Measurements from ENCODE around the gene GPR85. TPM values are rescaled to one million over a fixed set of nuclear protein-coding genes. Genes with fewer than 3 reads are reported as not detected.

The GPR85 gene
- total and polyA plus RNA-seq, 2 experiments from 2014 or later, result 0.31 to 4.9 TPM

DNA sequence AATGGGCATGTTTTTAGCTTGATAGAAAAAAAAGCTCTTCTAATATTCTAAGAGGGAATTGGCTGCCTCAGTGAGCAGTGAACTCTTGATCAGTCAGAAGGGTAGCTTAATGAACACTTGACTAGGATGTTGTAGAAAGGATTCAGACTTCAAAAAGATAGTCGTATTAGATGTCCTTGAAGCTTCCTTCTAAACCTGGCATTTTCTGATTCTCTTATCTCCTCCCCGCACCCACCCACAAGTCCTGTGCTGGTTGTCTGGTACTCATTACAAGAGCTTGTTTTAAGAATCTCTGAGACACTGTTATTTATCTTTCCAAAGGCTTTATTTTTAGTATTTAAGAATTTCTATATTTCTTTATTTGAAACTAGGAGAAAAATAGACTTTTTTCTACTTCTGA is 39.1 kb upstream of the GPR85 start:
- no peak for DNase-seq (ENCODE audit: low spot score)
- no peaks in the 10 kb centered on the region for H3K9me3 ChIP-seq (ENCODE audit: low read depth)
- TF ChIP-seq, protein P1, sequence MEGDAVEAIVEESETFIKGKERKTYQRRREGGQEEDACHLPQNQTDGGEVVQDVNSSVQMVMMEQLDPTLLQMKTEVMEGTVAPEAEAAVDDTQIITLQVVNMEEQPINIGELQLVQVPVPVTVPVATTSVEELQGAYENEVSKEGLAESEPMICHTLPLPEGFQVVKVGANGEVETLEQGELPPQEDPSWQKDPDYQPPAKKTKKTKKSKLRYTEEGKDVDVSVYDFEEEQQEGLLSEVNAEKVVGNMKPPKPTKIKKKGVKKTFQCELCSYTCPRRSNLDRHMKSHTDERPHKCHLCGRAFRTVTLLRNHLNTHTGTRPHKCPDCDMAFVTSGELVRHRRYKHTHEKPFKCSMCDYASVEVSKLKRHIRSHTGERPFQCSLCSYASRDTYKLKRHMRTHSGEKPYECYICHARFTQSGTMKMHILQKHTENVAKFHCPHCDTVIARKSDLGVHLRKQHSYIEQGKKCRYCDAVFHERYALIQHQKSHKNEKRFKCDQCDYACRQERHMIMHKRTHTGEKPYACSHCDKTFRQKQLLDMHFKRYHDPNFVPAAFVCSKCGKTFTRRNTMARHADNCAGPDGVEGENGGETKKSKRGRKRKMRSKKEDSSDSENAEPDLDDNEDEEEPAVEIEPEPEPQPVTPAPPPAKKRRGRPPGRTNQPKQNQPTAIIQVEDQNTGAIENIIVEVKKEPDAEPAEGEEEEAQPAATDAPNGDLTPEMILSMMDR (IDR thresholded peaks at IDR 0.05; ENCODE audit: poor library complexity), result no peak
- TF ChIP-seq EZH2 (IDR thresholded peaks at IDR 0.05; ENCODE audit: borderline replicate concordance) (no peak), EZH2phosphoT487 (IDR thresholded peaks at IDR 0.05; ENCODE audit: low read depth, severe bottlenecking, unreplicated experiment) (no peak)
- H3K4me1 ChIP-seq (ENCODE audit: insufficient read depth), result no peaks in the 10 kb centered on the region
- H3K79me2 ChIP-seq, result no peaks in the 10 kb centered on the region
- no peak overlapping the region for H3K27ac ChIP-seq
- no peak overlapping the region for H3K4me3 ChIP-seq
- 41% methylated on average over 2 of the region's 2 CpGs for WGBS (ENCODE audit: low lambda C conversion rate, missing lambda C conversion rate)
- H2AFZ ChIP-seq, result no peak overlapping the region
- no peaks in the 10 kb centered on the region for H4K20me1 ChIP-seq (ENCODE audit: insufficient read depth, poor library complexity, severe bottlenecking)
- H3K9me2 ChIP-seq (replicated peaks; ENCODE audit: insufficient read depth), result no peaks in the 10 kb centered on the region
- no peaks in the 10 kb centered on the region for H3K36me3 ChIP-seq (replicated peaks; ENCODE audit: insufficient read depth, low read depth)
- no peaks in the 10 kb centered on the region for H3K27me3 ChIP-seq
- H3K4me2 ChIP-seq, result no peak overlapping the region

- Histone ChIP-seq H3K9me3 (ENCODE audit: low read depth) (no peaks in the 10 kb centered on the region), H3K4me2 (no peak overlapping the region), H3K4me1 (ENCODE audit: insufficient read depth) (peaks cover under 1% of the 10 kb centered on the region), H3K36me3 (replicated peaks; ENCODE audit: insufficient read depth, low read depth) (no peaks in the 10 kb centered on the region), H2AFZ (no peak overlapping the region), H3K79me2 (peaks cover 1% of the 10 kb centered on the region), H3K4me3 (no peak overlapping the region), H4K20me1 (ENCODE audit: insufficient read depth, poor library complexity, severe bottlenecking) (no peaks in the 10 kb centered on the region), H3K9me2 (replicated peaks; ENCODE audit: insufficient read depth) (no peaks in the 10 kb centered on the region), H3K27me3 (no peaks in the 10 kb centered on the region), H3K27ac (no peak overlapping the region)
- DNase-seq (ENCODE audit: low spot score), result no peak
- TF ChIP-seq EZH2 (IDR thresholded peaks at IDR 0.05; ENCODE audit: borderline replicate concordance) (no peak), EZH2phosphoT487 (IDR thresholded peaks at IDR 0.05; ENCODE audit: low read depth, severe bottlenecking, unreplicated experiment) (no peak)
- TF ChIP-seq, protein P1 (IDR thresholded peaks at IDR 0.05; ENCODE audit: poor library complexity), result no peak
Observed at GRCh38 chr7:113122744-113123143, 36.1 kb upstream of the GPR85 start.

DNA sequence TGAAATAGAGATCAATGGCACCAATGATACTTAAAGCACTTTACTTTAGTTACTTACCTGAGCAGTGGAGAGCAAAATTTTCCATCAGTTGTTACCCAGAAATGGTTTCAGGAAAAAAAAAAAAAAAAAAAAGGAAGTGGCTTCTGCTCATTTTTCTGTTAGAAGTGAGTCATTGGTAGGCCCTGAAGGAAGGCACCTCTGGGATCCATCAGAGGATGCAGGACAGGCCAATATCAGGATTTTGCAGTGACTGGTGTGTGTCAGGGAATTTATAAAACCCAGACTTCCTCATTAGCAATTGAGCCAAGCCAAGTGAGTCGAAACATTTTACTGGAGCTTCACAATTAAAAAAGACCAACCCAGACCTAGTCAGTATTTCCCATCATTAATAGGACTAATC is 34.0 kb upstream of the GPR85 start:
- Histone ChIP-seq H3K9me3 (ENCODE audit: low read depth) (no peaks in the 10 kb centered on the region), H3K4me2 (no peak overlapping the region), H3K4me3 (no peak overlapping the region), H3K79me2 (peaks cover 7% of the 10 kb centered on the region), H3K36me3 (replicated peaks; ENCODE audit: insufficient read depth, low read depth) (no peaks in the 10 kb centered on the region), H3K4me1 (ENCODE audit: insufficient read depth) (peaks cover 8% of the 10 kb centered on the region), H3K27ac (no peak overlapping the region), H4K20me1 (ENCODE audit: insufficient read depth, poor library complexity, severe bottlenecking) (no peaks in the 10 kb centered on the region), H2AFZ (no peak overlapping the region), H3K27me3 (no peaks in the 10 kb centered on the region), H3K9me2 (replicated peaks; ENCODE audit: insufficient read depth) (no peaks in the 10 kb centered on the region)
- TF ChIP-seq, protein P1 (IDR thresholded peaks at IDR 0.05; ENCODE audit: poor library complexity), result no peak
- no peak for TF ChIP-seq EZH2 (IDR thresholded peaks at IDR 0.05; ENCODE audit: borderline replicate concordance)
- no peak for DNase-seq (ENCODE audit: low spot score)
- WGBS (ENCODE audit: low lambda C conversion rate, missing lambda C conversion rate), result 53% methylated on average over 1 of the region's 1 CpG

DNA sequence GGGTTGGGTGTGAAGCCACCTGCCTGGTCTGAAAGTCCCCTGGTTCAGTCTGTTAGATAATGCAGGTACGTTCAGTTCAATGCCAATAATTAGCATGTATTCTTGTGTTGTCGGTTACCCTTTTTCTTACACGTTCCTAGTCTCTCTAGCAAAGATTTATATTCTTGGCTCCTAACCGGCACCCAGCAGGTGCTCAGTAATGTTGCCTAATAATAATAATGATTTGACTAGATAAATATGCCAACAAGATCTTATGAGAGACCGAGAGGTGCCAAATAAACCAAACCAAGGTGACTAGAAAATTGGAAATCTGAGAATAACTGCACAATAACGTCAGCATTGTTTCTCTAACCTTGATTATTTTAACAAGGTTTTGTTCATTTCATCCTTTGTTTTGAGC is 32.8 kb upstream of the GPR85 start:
- no peak for DNase-seq (ENCODE audit: low spot score)
- no peak overlapping the region for H3K27ac ChIP-seq
- no peak for TF ChIP-seq EZH2phosphoT487 (IDR thresholded peaks at IDR 0.05; ENCODE audit: low read depth, severe bottlenecking, unreplicated experiment)
- TF ChIP-seq, protein P1 (IDR thresholded peaks at IDR 0.05; ENCODE audit: poor library complexity), result no peak
- no peak for TF ChIP-seq EZH2 (IDR thresholded peaks at IDR 0.05; ENCODE audit: borderline replicate concordance)
- H3K9me3 ChIP-seq (ENCODE audit: low read depth), result no peaks in the 10 kb centered on the region
- H2AFZ ChIP-seq, result peak overlapping the region; percentile 36
- peaks cover 8% of the 10 kb centered on the region for H3K4me1 ChIP-seq (ENCODE audit: insufficient read depth)
- H3K4me3 ChIP-seq, result no peak overlapping the region
- H3K4me2 ChIP-seq, result peak overlapping the region; percentile 71
- H4K20me1 ChIP-seq (ENCODE audit: insufficient read depth, poor library complexity, severe bottlenecking), result no peaks in the 10 kb centered on the region
- H3K27me3 ChIP-seq, result no peaks in the 10 kb centered on the region
- peaks cover 7% of the 10 kb centered on the region for H3K79me2 ChIP-seq
- H3K36me3 ChIP-seq (replicated peaks; ENCODE audit: insufficient read depth, low read depth), result no peaks in the 10 kb centered on the region
- H3K9me2 ChIP-seq (replicated peaks; ENCODE audit: insufficient read depth), result no peaks in the 10 kb centered on the region
- 87% methylated on average over 6 of the region's 6 CpGs for WGBS (ENCODE audit: low lambda C conversion rate, missing lambda C conversion rate)
